ENCODE results near the gene MED13. TPM values are rescaled to one million over a fixed set of nuclear protein-coding genes. Genes with fewer than 3 reads are reported as not detected.
"Not testable (repeated sequence)": the region's sequence is repeated elsewhere in the genome, so short reads cannot be mapped to it uniquely, and the experiment has no call there.

Gene MED13
- total RNA-seq, 1 donor: 68.8 TPM

DNA sequence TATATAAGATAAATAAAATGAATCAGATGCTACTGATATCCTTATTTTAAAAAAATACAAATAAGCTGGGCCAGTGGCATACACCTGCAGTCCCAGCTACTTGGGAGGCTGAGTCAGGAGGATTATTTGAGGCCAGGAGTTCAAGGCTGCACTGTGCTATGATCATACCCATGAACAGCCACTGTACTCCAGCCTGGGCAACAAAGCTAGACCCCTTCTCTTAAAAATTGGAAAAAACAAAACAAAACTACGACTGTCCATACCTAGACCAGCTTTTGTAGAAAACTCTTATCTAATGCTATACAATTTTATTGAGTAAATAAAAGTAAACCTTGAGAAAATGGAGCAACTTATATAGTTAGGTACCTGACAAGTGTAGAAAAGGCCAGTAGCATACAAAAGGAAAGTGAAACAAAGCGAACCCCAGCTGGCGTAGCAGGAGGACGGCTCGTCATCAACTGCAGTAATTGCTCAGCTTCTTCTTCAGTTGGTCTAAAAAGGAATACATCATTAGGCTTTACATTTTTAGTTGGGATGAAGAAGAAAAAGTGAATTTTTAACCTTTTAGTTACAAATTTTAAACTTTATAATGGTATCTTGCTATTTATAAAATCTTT lies 160.9 kb downstream of the MED13 start:
- no peak for DNase-seq (ENCODE audit: insufficient read length, low spot score, missing footprints)
- no peak overlapping the region for H3K27ac ChIP-seq (ENCODE audit: low read depth, low read length)
- TF ChIP-seq, protein P1, sequence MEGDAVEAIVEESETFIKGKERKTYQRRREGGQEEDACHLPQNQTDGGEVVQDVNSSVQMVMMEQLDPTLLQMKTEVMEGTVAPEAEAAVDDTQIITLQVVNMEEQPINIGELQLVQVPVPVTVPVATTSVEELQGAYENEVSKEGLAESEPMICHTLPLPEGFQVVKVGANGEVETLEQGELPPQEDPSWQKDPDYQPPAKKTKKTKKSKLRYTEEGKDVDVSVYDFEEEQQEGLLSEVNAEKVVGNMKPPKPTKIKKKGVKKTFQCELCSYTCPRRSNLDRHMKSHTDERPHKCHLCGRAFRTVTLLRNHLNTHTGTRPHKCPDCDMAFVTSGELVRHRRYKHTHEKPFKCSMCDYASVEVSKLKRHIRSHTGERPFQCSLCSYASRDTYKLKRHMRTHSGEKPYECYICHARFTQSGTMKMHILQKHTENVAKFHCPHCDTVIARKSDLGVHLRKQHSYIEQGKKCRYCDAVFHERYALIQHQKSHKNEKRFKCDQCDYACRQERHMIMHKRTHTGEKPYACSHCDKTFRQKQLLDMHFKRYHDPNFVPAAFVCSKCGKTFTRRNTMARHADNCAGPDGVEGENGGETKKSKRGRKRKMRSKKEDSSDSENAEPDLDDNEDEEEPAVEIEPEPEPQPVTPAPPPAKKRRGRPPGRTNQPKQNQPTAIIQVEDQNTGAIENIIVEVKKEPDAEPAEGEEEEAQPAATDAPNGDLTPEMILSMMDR (IDR thresholded peaks at IDR 0.05; ENCODE audit: extremely low read depth, low read depth, low read length): no peak
- no peak overlapping the region for H3K4me2 ChIP-seq (ENCODE audit: insufficient read depth, low read length)
- no peaks in the 10 kb centered on the region for H4K20me1 ChIP-seq (ENCODE audit: insufficient read depth, low read length)
- H3K79me2 ChIP-seq (ENCODE audit: insufficient read depth, low read length): no peaks in the 10 kb centered on the region
- no peaks in the 10 kb centered on the region for H3K27me3 ChIP-seq (ENCODE audit: insufficient read depth, low read length)
- no peak overlapping the region for H2AFZ ChIP-seq (ENCODE audit: low read length)
- H3K4me1 ChIP-seq (ENCODE audit: insufficient read depth, low read length): no peaks in the 10 kb centered on the region
- no peak overlapping the region for H3K4me3 ChIP-seq (ENCODE audit: insufficient read depth, low read length)
- peaks cover 34% of the 10 kb centered on the region for H3K36me3 ChIP-seq (ENCODE audit: insufficient read depth, low read length)
- H3K9me3 ChIP-seq (ENCODE audit: low read depth, low read length): no peaks in the 10 kb centered on the region

DNA sequence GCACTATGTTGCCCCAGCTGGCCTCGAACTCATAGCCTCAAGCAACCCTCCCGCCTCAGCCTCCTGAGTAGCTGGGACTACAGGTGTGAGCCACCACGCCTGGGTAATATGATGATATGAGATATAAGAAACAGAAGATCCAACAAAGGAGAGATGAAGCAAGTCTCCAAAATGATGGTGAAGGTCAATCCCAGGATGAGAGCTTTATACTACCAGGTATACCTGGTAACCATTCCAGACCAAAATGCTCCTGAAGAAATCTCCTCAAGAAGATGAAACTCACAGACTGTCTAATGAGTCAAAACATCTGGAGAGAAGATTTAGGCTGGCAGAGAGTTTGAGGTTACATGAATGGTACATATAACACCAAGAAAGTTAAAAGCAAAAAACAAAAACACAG lies 161.8 kb downstream of the MED13 start:
- Histone ChIP-seq H3K36me3 (ENCODE audit: insufficient read depth, low read length) (peaks cover 31% of the 10 kb centered on the region), H2AFZ (ENCODE audit: low read length) (no peak overlapping the region), H3K4me3 (ENCODE audit: insufficient read depth, low read length) (no peak overlapping the region), H3K4me1 (ENCODE audit: insufficient read depth, low read length) (no peaks in the 10 kb centered on the region), H3K79me2 (ENCODE audit: insufficient read depth, low read length) (no peaks in the 10 kb centered on the region), H3K9me3 (ENCODE audit: low read depth, low read length) (no peaks in the 10 kb centered on the region), H3K27me3 (ENCODE audit: insufficient read depth, low read length) (no peaks in the 10 kb centered on the region), H3K27ac (ENCODE audit: low read depth, low read length) (no peak overlapping the region), H3K4me2 (ENCODE audit: insufficient read depth, low read length) (no peak overlapping the region), H4K20me1 (ENCODE audit: insufficient read depth, low read length) (no peaks in the 10 kb centered on the region)
- TF ChIP-seq, protein P1 (IDR thresholded peaks at IDR 0.05; ENCODE audit: extremely low read depth, low read depth, low read length): no peak
- DNase-seq (ENCODE audit: insufficient read length, low spot score, missing footprints): no peak

DNA sequence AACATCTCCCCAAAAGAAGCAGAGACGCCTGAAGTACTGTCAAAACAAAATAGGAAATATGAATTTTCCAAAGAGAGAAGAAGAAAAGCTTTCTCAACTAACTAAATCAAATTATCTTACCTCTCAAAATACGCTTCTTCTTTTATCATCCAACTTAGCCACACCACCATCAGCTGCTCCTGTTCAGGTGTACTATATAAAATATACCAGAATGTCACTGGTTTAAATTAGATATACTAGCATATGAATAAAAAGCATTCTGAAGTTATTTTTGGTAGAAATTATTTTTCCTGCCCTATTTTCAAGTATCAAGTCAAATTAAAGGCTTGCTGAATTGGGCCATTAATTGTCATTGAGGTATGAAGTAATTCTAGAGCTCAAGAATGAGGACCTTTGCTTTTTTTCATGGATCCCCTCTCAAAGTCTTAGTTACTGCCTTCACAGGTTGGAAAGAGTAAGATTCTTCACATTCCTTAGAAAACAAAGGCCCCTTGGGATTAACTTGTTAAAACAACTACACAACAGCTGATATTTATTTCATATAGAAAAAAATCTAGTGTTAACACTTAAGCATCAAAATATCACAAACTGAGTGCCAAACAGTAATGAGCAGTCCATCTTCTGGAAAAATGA lies 167.4 kb downstream of the MED13 start:
- Histone ChIP-seq H3K4me2 (ENCODE audit: insufficient read depth, low read length) (no peak overlapping the region), H3K27me3 (ENCODE audit: insufficient read depth, low read length) (no peaks in the 10 kb centered on the region), H2AFZ (ENCODE audit: low read length) (no peak overlapping the region), H4K20me1 (ENCODE audit: insufficient read depth, low read length) (no peaks in the 10 kb centered on the region), H3K79me2 (ENCODE audit: insufficient read depth, low read length) (no peaks in the 10 kb centered on the region), H3K27ac (ENCODE audit: low read depth, low read length) (no peak overlapping the region), H3K9me3 (ENCODE audit: low read depth, low read length) (no peaks in the 10 kb centered on the region), H3K4me3 (ENCODE audit: insufficient read depth, low read length) (no peak overlapping the region), H3K4me1 (ENCODE audit: insufficient read depth, low read length) (no peaks in the 10 kb centered on the region), H3K36me3 (ENCODE audit: insufficient read depth, low read length) (peaks cover 18% of the 10 kb centered on the region)
- DNase-seq (ENCODE audit: insufficient read length, low spot score, missing footprints): no peak
- TF ChIP-seq, protein P1 (IDR thresholded peaks at IDR 0.05; ENCODE audit: extremely low read depth, low read depth, low read length): no peak

DNA sequence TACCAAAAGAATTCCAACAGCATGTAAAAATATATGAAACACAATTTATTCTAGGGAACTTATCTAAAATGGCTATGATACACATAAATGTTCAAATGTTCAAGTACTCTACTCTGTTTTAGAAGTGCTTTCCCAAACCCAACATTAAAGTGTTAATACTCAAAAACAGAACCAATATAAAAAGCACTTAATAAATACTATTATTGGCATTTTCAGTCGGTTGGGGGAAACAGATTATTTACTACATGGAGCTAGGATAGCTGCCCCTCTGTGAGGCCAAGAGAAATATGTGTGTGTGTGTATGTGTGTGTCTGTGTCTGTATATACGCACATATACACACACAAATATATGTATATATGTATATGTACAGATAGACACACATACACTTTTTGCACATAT lies 169.7 kb downstream of the MED13 start:
- Histone ChIP-seq H3K9me3 (ENCODE audit: low read depth, low read length) (no peaks in the 10 kb centered on the region), H2AFZ (ENCODE audit: low read length) (no peak overlapping the region), H3K4me3 (ENCODE audit: insufficient read depth, low read length) (no peak overlapping the region), H3K79me2 (ENCODE audit: insufficient read depth, low read length) (no peaks in the 10 kb centered on the region), H3K36me3 (ENCODE audit: insufficient read depth, low read length) (peaks cover 11% of the 10 kb centered on the region), H3K4me1 (ENCODE audit: insufficient read depth, low read length) (no peaks in the 10 kb centered on the region), H3K27me3 (ENCODE audit: insufficient read depth, low read length) (no peaks in the 10 kb centered on the region), H3K27ac (ENCODE audit: low read depth, low read length) (no peak overlapping the region), H4K20me1 (ENCODE audit: insufficient read depth, low read length) (no peaks in the 10 kb centered on the region), H3K4me2 (ENCODE audit: insufficient read depth, low read length) (no peak overlapping the region)
- DNase-seq (ENCODE audit: insufficient read length, low spot score, missing footprints): no peak
- TF ChIP-seq, protein P1 (IDR thresholded peaks at IDR 0.05; ENCODE audit: extremely low read depth, low read depth, low read length): no peak

DNA sequence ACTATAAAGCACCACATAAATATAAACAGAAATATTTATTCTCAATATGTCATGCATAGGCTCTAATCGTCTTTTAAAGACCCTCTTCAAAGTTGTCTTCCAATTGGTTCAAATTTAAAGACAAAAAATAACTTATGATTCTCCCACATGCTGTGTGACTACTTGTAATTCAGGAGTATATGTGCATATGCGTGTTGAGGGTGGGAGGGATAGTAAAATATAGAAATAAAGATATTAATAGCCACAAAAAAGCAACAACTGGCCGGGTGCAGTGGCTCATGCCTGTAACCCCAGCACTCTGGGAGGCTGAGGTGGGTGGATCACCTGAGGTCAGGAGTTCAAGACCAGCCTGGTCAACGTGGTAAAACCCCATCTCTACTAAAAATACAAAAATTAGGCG lies 170.8 kb downstream of the MED13 start:
- not testable (repeated sequence) for H3K4me3 ChIP-seq (ENCODE audit: insufficient read depth, low read length); DNase-seq (ENCODE audit: insufficient read length, low spot score, missing footprints); H3K4me1 ChIP-seq (ENCODE audit: insufficient read depth, low read length); H3K9me3 ChIP-seq (ENCODE audit: low read depth, low read length); H2AFZ ChIP-seq (ENCODE audit: low read length); H3K27me3 ChIP-seq (ENCODE audit: insufficient read depth, low read length); H3K4me2 ChIP-seq (ENCODE audit: insufficient read depth, low read length); H3K27ac ChIP-seq (ENCODE audit: low read depth, low read length); H3K36me3 ChIP-seq (ENCODE audit: insufficient read depth, low read length); H3K79me2 ChIP-seq (ENCODE audit: insufficient read depth, low read length); H4K20me1 ChIP-seq (ENCODE audit: insufficient read depth, low read length)

Measured in osteoblast (primary cell).